ENCODE measurements around the gene DENND1A. TPM values are rescaled to one million over a fixed set of nuclear protein-coding genes. Genes with fewer than 3 reads are reported as not detected.

The DENND1A gene
- total and polyA plus RNA-seq, 2 experiments from 2014 or later = 13.1 to 28.7 TPM

- TF ChIP-seq ZNF114 (CRISPR knock-in tag; IDR thresholded peaks at IDR 0.05) (no peak), EZH2 (IDR thresholded peaks at IDR 0.05; ENCODE audit: low read depth, unreplicated experiment) (no peak)
Measured at GRCh38 chr9:123364241-123364824, 565.6 kb downstream of the DENND1A start (continued).

GRCh38 chr9:123362856-123363255 is 567.1 kb downstream of the DENND1A start:
- Histone ChIP-seq H3K27me3 (ENCODE audit: insufficient read depth) (0 out of 2 replicates have a peak, but pooled peaks cover 6% of the 10 kb centered on the region), H3K9me2 (ENCODE audit: insufficient read depth) (no peaks in the 10 kb centered on the region), H3K4me2 (no peak overlapping the region), H3K36me3 (ENCODE audit: insufficient read depth) (no peaks in the 10 kb centered on the region), H3K27ac (ENCODE audit: low read depth) (no peak overlapping the region), H3F3A (replicated peaks; ENCODE audit: low read depth) (0 out of 2 replicates have a peak, but pooled peaks cover 12% of the 10 kb centered on the region), H2AFZ (no peak overlapping the region), H3K4me3 (no peak overlapping the region), H3K79me2 (replicated peaks; ENCODE audit: insufficient read depth) (no peaks in the 10 kb centered on the region), H4K20me1 (replicated peaks; ENCODE audit: insufficient read depth) (no peaks in the 10 kb centered on the region), H3K4me1 (ENCODE audit: insufficient read depth) (peaks cover 37% of the 10 kb centered on the region)
- Mint-ChIP-seq H3K4me1 (peaks cover 59% of the 10 kb centered on the region), H3K27me3 (ENCODE audit: insufficient read depth, low read depth, poor library complexity) (peaks cover 29% of the 10 kb centered on the region), H3K27ac (no peak overlapping the region), H3K4me3 (no peak overlapping the region), H3K9me3 (no peaks in the 10 kb centered on the region; the same call in 2 of the 3 replicates), H3K36me3 (ENCODE audit: low read depth) (no peaks in the 10 kb centered on the region)
- DNase-seq (ENCODE audit: low spot score) (no peak), ATAC-seq (no peak)
- TF ChIP-seq JUNB (IDR thresholded peaks at IDR 0.05; ENCODE audit: unreplicated experiment) (no peak), CTCF (conservative IDR thresholded peaks at IDR 0.05; ENCODE audit: low read depth in 2 of 2) (no peak), ETS1 (IDR thresholded peaks at IDR 0.05) (no peak), EZH2 (IDR thresholded peaks at IDR 0.05; ENCODE audit: low read depth, unreplicated experiment) (no peak)

- H3K36me3 ChIP-seq (ENCODE audit: insufficient read depth) = no peaks in the 10 kb centered on the region
- no peak overlapping the region for H3K4me3 ChIP-seq
- no peaks in the 10 kb centered on the region for H3K79me2 ChIP-seq (replicated peaks; ENCODE audit: insufficient read depth)
- H3K4me3 Mint-ChIP-seq = no peak overlapping the region; the same call in 2 of the 3 replicates
- DNase-seq (ENCODE audit: low spot score) (no peak), ATAC-seq (no peak)
- H3K27ac Mint-ChIP-seq = no peak overlapping the region
- H3K4me1 ChIP-seq (ENCODE audit: insufficient read depth) = peaks cover 47% of the 10 kb centered on the region
- 0 out of 2 replicates have a peak, but pooled peaks cover 12% of the 10 kb centered on the region for H3F3A ChIP-seq (replicated peaks; ENCODE audit: low read depth)
- no peak for TF ChIP-seq CTCF (conservative IDR thresholded peaks at IDR 0.05; ENCODE audit: low read depth in 2 of 2)
- peaks cover 24% of the 10 kb centered on the region for H3K27me3 Mint-ChIP-seq (ENCODE audit: insufficient read depth, low read depth, poor library complexity)
- H2AFZ ChIP-seq = no peak overlapping the region
- H3K27me3 ChIP-seq (ENCODE audit: insufficient read depth) = 0 out of 2 replicates have a peak, but pooled peaks cover 6% of the 10 kb centered on the region
- H3K27ac ChIP-seq (ENCODE audit: low read depth) = no peak overlapping the region
- no peaks in the 10 kb centered on the region; the same call in 2 of the 3 replicates for H3K9me3 Mint-ChIP-seq
- H3K36me3 Mint-ChIP-seq (ENCODE audit: low read depth) = no peaks in the 10 kb centered on the region
- no peak overlapping the region for H3K4me2 ChIP-seq
- H3K4me1 Mint-ChIP-seq = peaks cover 62% of the 10 kb centered on the region
- H3K9me2 ChIP-seq (ENCODE audit: insufficient read depth) = no peaks in the 10 kb centered on the region
- no peaks in the 10 kb centered on the region for H4K20me1 ChIP-seq (replicated peaks; ENCODE audit: insufficient read depth)
Measured at GRCh38 chr9:123361731-123362510, 568.0 kb downstream of the DENND1A start.
